Activated T-helper 2 cell treated with anti-CD3 and anti-CD28 coated beads, Interferon-gamma antibody, Interleukin-2, Interleukin-4, amounts not matched to agents 10 μg/mL and 5 μg/mL and 100 μg/mL, durations not matched to agents 14 hours and 24 hours and 36 hours (primary cell): ENCODE data around the gene RHOBTB3. TPM values are rescaled to one million over a fixed set of nuclear protein-coding genes. Genes with fewer than 3 reads are reported as not detected.
"Not testable (repeated sequence)": the region's sequence is repeated elsewhere in the genome, so short reads cannot be mapped to it uniquely, and the experiment has no call there.

Experiments
- DNase-seq: peaks from one replicate; pipeline ENCODE4 v3.0.0; 2021; ENCODE audit warnings: low spot score
- H3K27ac Mint-ChIP-seq: one replicate; pipeline ENCODE4 v1.8.0; 2021; ENCODE audit warnings: mixed read lengths
- H3K27me3 Mint-ChIP-seq: one replicate; pipeline ENCODE4 v1.8.0; 2021; ENCODE audit warnings: low read depth, mixed read lengths
- H3K36me3 Mint-ChIP-seq: one replicate; pipeline ENCODE4 v1.8.0; 2021; ENCODE audit warnings: low read depth, mixed read lengths
- H3K4me1 Mint-ChIP-seq: one replicate; pipeline ENCODE4 v1.8.0; 2021; ENCODE audit warnings: low read depth, mixed read lengths
- H3K4me3 Mint-ChIP-seq: one replicate; pipeline ENCODE4 v1.8.0; 2021; ENCODE audit warnings: low read depth, mild to moderate bottlenecking, moderate library complexity, mixed read lengths
- H3K9me3 Mint-ChIP-seq: one replicate; pipeline ENCODE4 v1.8.0; 2021; ENCODE audit warnings: mixed read lengths
- intact Hi-C: fragments of 100-400 bp; cut with micrococcal nuclease; formaldehyde crosslinking; loops from one replicate; pipeline ENCODE4 v1.15.1; 2023
- total RNA-seq: library from RNA; stranded (reverse); gene quantifications from 2 replicates; pipeline ENCODE4 v1.2.3, GENCODE V29; 2022

RHOBTB3 gene
- total RNA-seq, 1 donor from 2014 or later = 0.57 TPM

- intact Hi-C loops = no loop called here
- H3K9me3 Mint-ChIP-seq = no peaks in the 10 kb centered on the region
- DNase-seq = no peak
- H3K4me1 Mint-ChIP-seq = peaks cover 28% of the 10 kb centered on the region
- no peaks in the 10 kb centered on the region for H3K27me3 Mint-ChIP-seq
- no peak overlapping the region for H3K27ac Mint-ChIP-seq
- no peak overlapping the region for H3K4me3 Mint-ChIP-seq
- H3K36me3 Mint-ChIP-seq = no peaks in the 10 kb centered on the region
Measured at GRCh38 chr5:95830226-95830625, 99.1 kb downstream of the RHOBTB3 start.

GRCh38 chr5:95832664-95833063 lies 101.5 kb downstream of the RHOBTB3 start:
- intact Hi-C loops = no loop called here
- no peak overlapping the region for H3K27ac Mint-ChIP-seq
- peaks cover 38% of the 10 kb centered on the region for H3K4me1 Mint-ChIP-seq
- H3K4me3 Mint-ChIP-seq = no peak overlapping the region
- H3K9me3 Mint-ChIP-seq = no peaks in the 10 kb centered on the region
- H3K27me3 Mint-ChIP-seq = no peaks in the 10 kb centered on the region
- no peak for DNase-seq
- H3K36me3 Mint-ChIP-seq = no peaks in the 10 kb centered on the region

- H3K27ac Mint-ChIP-seq = peak overlapping the region; percentile 43
- H3K4me3 Mint-ChIP-seq = peak overlapping the region; percentile 72
- H3K4me1 Mint-ChIP-seq = peaks cover 39% of the 10 kb centered on the region
- DNase-seq = no peak
- H3K36me3 Mint-ChIP-seq = no peaks in the 10 kb centered on the region
- no peaks in the 10 kb centered on the region for H3K27me3 Mint-ChIP-seq
- intact Hi-C loops = loop anchor here (1.0 to 2.0 kb wide), 2 partner anchors 7 to 17 kb away; no protein-coding TSS in a partner anchor
- no peaks in the 10 kb centered on the region for H3K9me3 Mint-ChIP-seq
Measured at GRCh38 chr5:95835682-95836385, 104.7 kb downstream of the RHOBTB3 start.

GRCh38 chr5:95836544-95836943 lies 105.4 kb downstream of the RHOBTB3 start:
- H3K4me1 Mint-ChIP-seq = peaks cover 42% of the 10 kb centered on the region
- no peaks in the 10 kb centered on the region for H3K27me3 Mint-ChIP-seq
- H3K36me3 Mint-ChIP-seq = no peaks in the 10 kb centered on the region
- intact Hi-C loops = no loop called here
- H3K27ac Mint-ChIP-seq = no peak overlapping the region
- no peak overlapping the region for H3K4me3 Mint-ChIP-seq
- H3K9me3 Mint-ChIP-seq = no peaks in the 10 kb centered on the region
- DNase-seq = no peak

- H3K27ac Mint-ChIP-seq, H3K36me3 Mint-ChIP-seq, H3K9me3 Mint-ChIP-seq, DNase-seq, intact Hi-C loops, H3K4me3 Mint-ChIP-seq, H3K27me3 Mint-ChIP-seq: not testable (repeated sequence)
- peaks cover 42% of the 10 kb centered on the region for H3K4me1 Mint-ChIP-seq
Measured at GRCh38 chr5:95836971-95837370, 105.8 kb downstream of the RHOBTB3 start.

GRCh38 chr5:95837492-95837891 lies 106.4 kb downstream of the RHOBTB3 start:
- Mint-ChIP-seq H3K27me3 (no peaks in the 10 kb centered on the region), H3K36me3 (no peaks in the 10 kb centered on the region), H3K4me1 (peaks cover 45% of the 10 kb centered on the region), H3K4me3 (no peak overlapping the region), H3K27ac (no peak overlapping the region), H3K9me3 (no peaks in the 10 kb centered on the region)
- DNase-seq = no peak
- intact Hi-C loops = no loop called here

GRCh38 chr5:95838001-95838520 lies 106.9 kb downstream of the RHOBTB3 start:
- Mint-ChIP-seq H3K9me3 (no peaks in the 10 kb centered on the region), H3K36me3 (no peaks in the 10 kb centered on the region), H3K4me1 (peaks cover 46% of the 10 kb centered on the region), H3K27me3 (no peaks in the 10 kb centered on the region), H3K4me3 (no peak overlapping the region), H3K27ac (no peak overlapping the region)
- DNase-seq = no peak
- intact Hi-C loops = no loop called here

GRCh38 chr5:95838556-95838955 lies 107.4 kb downstream of the RHOBTB3 start:
- H3K4me3 Mint-ChIP-seq = no peak overlapping the region
- H3K4me1 Mint-ChIP-seq = peaks cover 49% of the 10 kb centered on the region
- H3K36me3 Mint-ChIP-seq = no peaks in the 10 kb centered on the region
- intact Hi-C loops = no loop called here
- no peaks in the 10 kb centered on the region for H3K9me3 Mint-ChIP-seq
- H3K27ac Mint-ChIP-seq = no peak overlapping the region
- no peak for DNase-seq
- H3K27me3 Mint-ChIP-seq = no peaks in the 10 kb centered on the region

- H3K36me3 Mint-ChIP-seq = no peaks in the 10 kb centered on the region
- no peak overlapping the region for H3K4me3 Mint-ChIP-seq
- no peaks in the 10 kb centered on the region for H3K27me3 Mint-ChIP-seq
- no peaks in the 10 kb centered on the region for H3K9me3 Mint-ChIP-seq
- DNase-seq = no peak
- peaks cover 40% of the 10 kb centered on the region for H3K4me1 Mint-ChIP-seq
- no peak overlapping the region for H3K27ac Mint-ChIP-seq
- intact Hi-C loops = loop anchor here (5.0 kb wide), 1 partner anchor 32 kb away; no protein-coding TSS in a partner anchor
Measured at GRCh38 chr5:95839658-95840057, 108.5 kb downstream of the RHOBTB3 start.

DNA sequence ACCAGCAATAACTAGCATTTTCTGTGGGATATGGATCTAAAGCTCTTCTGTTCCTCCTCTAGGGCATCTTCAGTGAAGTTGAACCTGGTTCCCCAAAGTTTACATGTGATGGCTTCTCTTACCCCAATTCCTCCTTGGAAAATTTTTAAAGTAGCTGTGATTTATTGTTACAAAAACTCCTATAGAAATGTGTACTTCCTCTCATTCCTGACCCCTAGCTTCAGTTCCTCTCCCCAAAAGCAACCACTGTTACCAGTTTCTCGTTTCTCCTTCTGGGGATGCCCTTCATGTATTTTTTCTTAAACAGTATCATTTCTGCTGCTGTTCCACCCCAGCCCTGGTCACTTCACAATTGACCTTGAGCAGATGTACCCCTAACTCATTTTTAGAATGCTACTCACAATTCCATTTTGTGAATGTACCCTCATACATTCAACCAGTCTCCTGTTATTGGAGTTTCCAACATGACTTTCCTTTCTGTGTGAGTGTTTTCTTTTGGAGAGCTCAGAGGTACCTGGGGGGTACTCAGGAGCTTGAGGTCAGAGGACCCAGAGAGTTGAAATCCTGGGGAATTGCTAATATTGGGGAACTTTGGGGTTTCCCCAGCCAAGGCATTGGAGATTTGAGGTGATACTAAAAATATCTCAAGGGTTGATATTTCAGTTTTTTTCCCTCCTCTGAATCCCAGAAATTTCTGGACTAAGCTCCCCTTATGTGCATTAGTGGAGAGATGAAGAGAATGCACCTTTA lies 110.0 kb downstream of the RHOBTB3 start:
- Mint-ChIP-seq H3K4me3 (no peak overlapping the region), H3K27ac (no peak overlapping the region), H3K36me3 (no peaks in the 10 kb centered on the region), H3K27me3 (no peaks in the 10 kb centered on the region), H3K4me1 (peaks cover 40% of the 10 kb centered on the region), H3K9me3 (no peaks in the 10 kb centered on the region)
- intact Hi-C loops = loop anchor here (5.0 kb wide), 1 partner anchor 34 kb away; no protein-coding TSS in a partner anchor
- no peak for DNase-seq

- H3K4me1 Mint-ChIP-seq = peaks cover 32% of the 10 kb centered on the region
- H3K9me3 Mint-ChIP-seq = no peaks in the 10 kb centered on the region
- H3K27ac Mint-ChIP-seq = no peak overlapping the region
- no peak for DNase-seq
- no peaks in the 10 kb centered on the region for H3K36me3 Mint-ChIP-seq
- intact Hi-C loops = loop anchor here (2.0 to 5.0 kb wide), 4 partner anchors 29 to 123 kb away; no protein-coding TSS in a partner anchor
- no peaks in the 10 kb centered on the region for H3K27me3 Mint-ChIP-seq
- no peak overlapping the region for H3K4me3 Mint-ChIP-seq
Measured at GRCh38 chr5:95841914-95842812, 111.0 kb downstream of the RHOBTB3 start.

DNA sequence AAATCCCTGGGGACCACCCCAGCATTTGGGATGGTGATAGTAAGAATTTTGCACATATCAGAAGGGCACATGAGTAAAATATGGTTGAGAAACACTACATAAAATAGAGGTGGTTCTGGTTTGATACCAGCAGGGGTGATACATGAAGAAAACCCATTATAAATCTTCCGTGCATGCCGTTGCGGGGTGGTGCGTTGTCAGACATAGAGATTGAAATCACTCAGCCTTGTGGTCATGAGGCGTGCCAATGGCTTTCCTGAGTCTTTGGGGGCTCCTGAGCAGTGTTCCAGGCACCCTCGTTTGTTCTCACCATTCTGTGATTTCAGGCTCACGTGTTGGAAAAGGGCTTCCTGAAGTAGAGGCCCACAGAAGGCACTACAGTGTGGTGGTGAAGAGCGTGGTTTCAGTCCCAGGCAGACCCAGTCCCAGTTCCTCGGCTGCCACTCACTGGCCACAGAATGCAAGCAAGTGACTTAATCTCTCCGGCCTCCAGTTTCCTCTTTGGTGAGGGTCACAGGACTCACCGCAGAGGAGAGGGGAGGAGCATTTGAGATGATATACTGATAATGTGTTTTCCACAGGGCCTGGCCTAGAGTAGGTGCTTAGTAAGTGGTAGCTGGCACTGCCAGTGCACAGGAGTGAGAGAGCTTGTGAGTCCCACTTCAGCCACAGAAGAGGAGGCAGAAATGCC lies 111.9 kb downstream of the RHOBTB3 start:
- no peaks in the 10 kb centered on the region for H3K9me3 Mint-ChIP-seq
- DNase-seq = peak; percentile 63
- no peak overlapping the region for H3K4me3 Mint-ChIP-seq
- H3K4me1 Mint-ChIP-seq = peaks cover 26% of the 10 kb centered on the region
- no peaks in the 10 kb centered on the region for H3K36me3 Mint-ChIP-seq
- H3K27me3 Mint-ChIP-seq = peaks cover 3% of the 10 kb centered on the region
- peak overlapping the region; percentile 51 for H3K27ac Mint-ChIP-seq
- intact Hi-C loops = loop anchor here (1.0 to 5.0 kb wide), 7 partner anchors 8 to 199 kb away; partner anchors contain the start of gene GLRX
